HUES48 (cell line): ENCODE measurements around the gene HIC1.

Experiments
- H3K27ac ChIP-seq: one replicate; pipeline ENCODE4 v1.7.0; 2013; ENCODE audit warnings: low read depth, low read length, inconsistent platforms
- H3K27me3 ChIP-seq: 2 replicates; pipeline ENCODE4 v1.6.1; 2013; ENCODE audit warnings: mild to moderate bottlenecking, low read length; ENCODE audit not compliant: control insufficient read depth, insufficient read depth
- H3K36me3 ChIP-seq: 2 replicates; pipeline ENCODE4 v1.6.1; 2013; ENCODE audit warnings: low read length; ENCODE audit not compliant: control insufficient read depth, insufficient read depth
- H3K4me1 ChIP-seq: 2 replicates; pipeline ENCODE4 v1.6.1; 2013; ENCODE audit warnings: mild to moderate bottlenecking, low read length; ENCODE audit not compliant: control insufficient read depth, insufficient read depth
- H3K4me3 ChIP-seq: 2 replicates; pipeline ENCODE4 v1.5.1; 2013; ENCODE audit warnings: mild to moderate bottlenecking, low read depth, low read length
- H3K9ac ChIP-seq: 2 replicates; pipeline ENCODE4 v1.6.1; 2013; ENCODE audit warnings: mild to moderate bottlenecking, low read depth, low read length, moderate library complexity
- H3K9me3 ChIP-seq: 2 replicates; pipeline ENCODE4 v1.6.1; 2013; ENCODE audit warnings: low read length; ENCODE audit not compliant: control insufficient read depth, insufficient read depth

HIC1 gene

DNA sequence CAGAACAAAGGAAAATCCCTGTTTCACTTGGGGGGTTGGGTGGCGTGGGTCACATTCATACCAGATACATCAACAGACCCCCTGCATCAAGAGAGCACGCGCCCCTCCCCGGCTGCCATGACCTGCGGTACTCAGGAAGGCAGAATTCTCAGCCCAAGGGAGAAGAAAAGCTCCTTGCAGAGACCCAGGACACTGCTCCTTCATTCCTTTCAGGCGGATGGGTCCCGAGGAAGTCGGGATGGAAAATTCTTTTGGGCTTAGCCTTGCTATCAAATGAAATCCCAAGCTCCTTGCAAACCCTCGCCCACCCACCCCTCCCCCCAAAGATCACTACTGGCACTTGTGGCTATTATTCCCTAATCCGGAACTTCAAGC lies 40.6 kb downstream of the HIC1 start:
- Histone ChIP-seq H3K27ac (peak overlapping the region; percentile 32), H3K4me3 (no peak overlapping the region), H3K9me3 (no peaks in the 10 kb centered on the region), H3K27me3 (no peaks in the 10 kb centered on the region), H3K4me1 (peaks cover 16% of the 10 kb centered on the region), H3K36me3 (no peaks in the 10 kb centered on the region), H3K9ac (no peak overlapping the region; the same call in 1 of the 2 replicates)

DNA sequence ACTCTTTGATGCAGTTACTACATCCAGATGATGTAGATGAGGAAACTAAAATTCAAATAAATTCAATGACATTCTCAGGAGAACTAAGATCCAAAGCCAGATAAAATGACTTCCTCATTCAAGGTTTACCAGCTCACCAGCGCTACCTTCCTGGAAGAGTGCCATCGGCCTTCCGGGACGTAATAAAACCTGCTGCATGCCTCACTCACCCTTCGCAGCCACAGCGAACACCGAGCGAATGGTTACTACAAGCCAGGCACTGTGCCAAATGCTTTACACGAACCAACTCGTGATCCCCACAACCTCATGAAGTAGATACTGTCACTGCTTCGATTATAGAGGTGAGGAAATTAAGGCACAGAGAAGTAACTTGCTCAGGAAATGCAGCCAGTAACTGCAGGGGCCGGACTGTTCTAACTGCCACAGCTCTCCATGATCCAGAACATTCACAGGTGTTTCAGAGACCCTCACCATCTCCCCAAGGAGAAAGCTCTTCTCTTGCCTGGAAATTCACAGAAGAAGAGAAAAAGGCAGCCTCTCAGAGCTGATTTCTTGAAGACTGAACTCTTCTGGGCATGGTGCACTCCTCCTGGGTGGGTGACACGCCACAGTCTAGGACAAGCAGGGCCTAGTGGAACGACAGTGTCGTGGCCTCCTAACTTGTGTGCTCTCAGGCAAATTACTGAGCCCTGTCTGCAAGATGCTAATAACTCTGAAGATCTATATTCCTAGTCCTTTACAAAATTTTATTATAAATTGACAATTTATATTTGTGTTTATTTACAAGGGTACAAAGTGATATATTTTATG lies 46.8 kb downstream of the HIC1 start:
- H3K9me3 ChIP-seq = no peaks in the 10 kb centered on the region
- no peaks in the 10 kb centered on the region for H3K4me1 ChIP-seq
- no peak overlapping the region for H3K9ac ChIP-seq
- no peak overlapping the region for H3K27ac ChIP-seq
- no peaks in the 10 kb centered on the region for H3K36me3 ChIP-seq
- H3K27me3 ChIP-seq = no peaks in the 10 kb centered on the region
- H3K4me3 ChIP-seq = no peak overlapping the region

DNA sequence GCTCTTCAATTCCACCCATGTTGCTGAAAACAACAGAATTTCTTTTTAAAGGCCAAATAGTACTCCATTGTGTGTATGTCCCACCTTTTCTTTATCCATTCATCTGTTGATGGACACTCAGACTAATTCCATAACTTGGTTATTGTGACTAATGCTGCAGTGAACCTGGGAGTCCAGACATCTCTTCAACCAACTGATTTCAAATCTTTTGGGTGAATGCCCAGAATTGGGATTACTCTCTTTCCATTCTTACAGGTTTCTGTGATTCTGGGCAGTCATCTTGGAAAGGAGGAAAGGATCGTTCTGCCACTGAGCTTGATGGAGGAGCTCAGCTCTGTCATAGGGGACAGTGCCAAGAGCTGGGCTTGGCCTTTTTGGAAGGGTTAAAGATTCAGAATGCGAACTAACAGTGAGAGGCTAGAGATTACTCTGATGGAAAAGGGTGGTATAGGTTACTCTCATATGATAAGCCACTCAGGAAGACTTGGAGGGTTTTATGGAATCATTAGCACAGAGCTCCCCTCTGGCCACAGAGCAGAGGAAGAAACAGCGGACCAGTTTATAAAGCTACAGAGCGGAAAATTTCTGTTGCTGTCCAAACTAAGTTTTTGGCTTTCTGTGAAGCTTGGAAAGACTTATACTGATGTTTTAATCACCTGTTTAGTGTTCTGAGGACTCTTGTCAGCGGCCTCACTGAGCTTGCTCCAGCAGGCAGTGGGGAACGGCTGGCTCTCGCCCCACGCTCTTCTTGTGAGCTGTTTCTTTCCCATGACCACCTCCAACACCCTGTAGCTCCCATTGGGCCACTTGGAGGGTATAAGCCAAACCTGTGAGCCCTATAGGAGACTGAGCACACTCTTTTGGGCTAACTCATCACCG lies 48.3 kb downstream of the HIC1 start:
- Histone ChIP-seq H3K27me3 (no peaks in the 10 kb centered on the region), H3K27ac (no peak overlapping the region), H3K4me3 (no peak overlapping the region), H3K9me3 (no peaks in the 10 kb centered on the region), H3K9ac (no peak overlapping the region), H3K36me3 (no peaks in the 10 kb centered on the region), H3K4me1 (no peaks in the 10 kb centered on the region)

- no peaks in the 10 kb centered on the region for H3K4me1 ChIP-seq
- H3K9ac ChIP-seq = no peak overlapping the region
These were observed 50.8 kb downstream of the HIC1 start for GRCh38 chr17:2105663-2106062.

GRCh38 chr17:2106308-2106955 lies 51.5 kb downstream of the HIC1 start:
- no peaks in the 10 kb centered on the region for H3K4me1 ChIP-seq
- no peak overlapping the region for H3K4me3 ChIP-seq
- H3K27me3 ChIP-seq = no peaks in the 10 kb centered on the region
- no peaks in the 10 kb centered on the region for H3K9me3 ChIP-seq
- H3K36me3 ChIP-seq = no peaks in the 10 kb centered on the region
- H3K27ac ChIP-seq = no peak overlapping the region
- H3K9ac ChIP-seq = no peak overlapping the region

More at GRCh38 chr17:2105663-2106062, 50.8 kb downstream of the HIC1 start:
- no peaks in the 10 kb centered on the region for H3K9me3 ChIP-seq
- H3K27me3 ChIP-seq = no peaks in the 10 kb centered on the region
- H3K4me3 ChIP-seq = no peak overlapping the region
- no peak overlapping the region for H3K27ac ChIP-seq
- H3K36me3 ChIP-seq = no peaks in the 10 kb centered on the region

- no peak overlapping the region for H3K27ac ChIP-seq
- H3K27me3 ChIP-seq = no peaks in the 10 kb centered on the region
- no peaks in the 10 kb centered on the region for H3K9me3 ChIP-seq
- no peak overlapping the region for H3K4me3 ChIP-seq
- H3K4me1 ChIP-seq = no peaks in the 10 kb centered on the region
- no peaks in the 10 kb centered on the region for H3K36me3 ChIP-seq
- H3K9ac ChIP-seq = no peak overlapping the region
These were observed 52.1 kb downstream of the HIC1 start for GRCh38 chr17:2107050-2107449.

DNA sequence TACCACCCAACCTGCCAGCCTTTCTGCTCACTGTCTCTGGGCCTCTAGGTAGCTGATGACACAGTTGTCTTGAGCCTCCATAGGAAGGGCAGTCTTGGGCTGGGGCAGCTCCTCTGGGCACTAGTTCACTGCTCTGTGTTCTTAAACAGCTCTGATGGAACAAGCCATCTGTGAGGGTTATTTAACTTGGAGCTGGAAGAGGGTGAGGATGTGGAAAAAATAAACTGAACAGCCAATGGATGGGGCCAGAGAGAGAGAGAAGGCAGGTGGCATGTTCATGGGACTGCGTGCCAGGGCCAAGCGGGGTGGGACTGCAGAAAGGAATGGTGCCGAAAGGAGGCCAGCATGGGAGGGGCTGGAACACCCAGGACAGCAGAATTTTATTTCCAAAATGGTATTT lies 52.6 kb downstream of the HIC1 start:
- no peak overlapping the region for H3K9ac ChIP-seq
- H3K27me3 ChIP-seq = no peaks in the 10 kb centered on the region
- no peak overlapping the region for H3K4me3 ChIP-seq
- no peak overlapping the region for H3K27ac ChIP-seq
- no peaks in the 10 kb centered on the region for H3K36me3 ChIP-seq
- no peaks in the 10 kb centered on the region for H3K4me1 ChIP-seq
- no peaks in the 10 kb centered on the region for H3K9me3 ChIP-seq

DNA sequence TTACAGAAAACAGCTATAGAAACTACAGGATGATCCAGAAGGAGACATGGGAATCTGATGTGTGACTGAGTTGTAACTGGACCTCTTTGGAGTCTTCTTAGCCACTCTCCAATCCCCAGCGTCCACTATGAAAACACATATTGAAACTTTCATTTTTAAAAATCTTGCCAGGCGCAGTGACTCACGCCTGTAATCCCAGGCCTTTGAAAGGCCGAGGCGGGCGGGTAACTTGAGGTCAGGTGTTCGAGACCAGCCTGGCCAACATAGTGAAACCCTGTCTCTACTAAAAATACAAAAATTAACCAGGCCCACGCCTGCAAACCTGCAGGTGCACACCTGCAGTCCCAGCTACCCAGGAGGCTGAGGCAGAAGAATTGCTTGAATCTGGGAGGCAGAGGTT lies 53.3 kb downstream of the HIC1 start:
- Histone ChIP-seq H3K4me1 (no peaks in the 10 kb centered on the region), H3K27me3 (no peaks in the 10 kb centered on the region), H3K9me3 (no peaks in the 10 kb centered on the region), H3K27ac (no peak overlapping the region), H3K4me3 (no peak overlapping the region), H3K36me3 (no peaks in the 10 kb centered on the region), H3K9ac (no peak overlapping the region)

DNA sequence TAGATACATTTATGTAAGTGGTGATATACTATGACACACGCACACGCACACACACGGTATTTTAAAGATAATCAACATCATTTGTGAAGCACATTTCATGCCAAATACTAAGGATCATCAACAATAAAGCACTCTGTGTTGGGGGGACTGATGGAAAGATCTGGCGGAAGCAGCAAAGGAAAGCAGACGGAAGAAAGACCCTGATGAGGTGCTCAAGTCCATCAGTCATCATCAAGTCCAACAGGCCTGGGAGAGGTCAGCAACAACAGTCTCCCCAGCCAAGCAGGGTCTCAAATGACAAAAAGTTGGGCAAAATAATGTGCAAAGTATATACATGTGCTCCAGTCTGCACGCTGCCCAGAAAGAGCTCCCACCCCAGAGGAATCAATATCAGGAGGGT lies 55.5 kb downstream of the HIC1 start:
- H3K4me1 ChIP-seq = no peaks in the 10 kb centered on the region
- no peak overlapping the region for H3K9ac ChIP-seq
- H3K9me3 ChIP-seq = no peaks in the 10 kb centered on the region
- H3K27me3 ChIP-seq = no peaks in the 10 kb centered on the region
- H3K4me3 ChIP-seq = no peak overlapping the region
- no peaks in the 10 kb centered on the region for H3K36me3 ChIP-seq
- H3K27ac ChIP-seq = no peak overlapping the region

- H3K9ac ChIP-seq = no peak overlapping the region
- H3K36me3 ChIP-seq = no peaks in the 10 kb centered on the region
- no peaks in the 10 kb centered on the region for H3K27me3 ChIP-seq
- H3K9me3 ChIP-seq = no peaks in the 10 kb centered on the region
- H3K27ac ChIP-seq = no peak overlapping the region
- no peaks in the 10 kb centered on the region for H3K4me1 ChIP-seq
- H3K4me3 ChIP-seq = no peak overlapping the region
These were observed 56.8 kb downstream of the HIC1 start for GRCh38 chr17:2111691-2112090.
